ENCODE data around the gene NCOR1. TPM values are rescaled to one million over a fixed set of nuclear protein-coding genes. Genes with fewer than 3 reads are reported as not detected.
A peak's percentile ranks its signal among the peaks of the same experiment; 100 is the strongest.
"Not testable (repeated sequence)": the region's sequence is repeated elsewhere in the genome, so short reads cannot be mapped to it uniquely, and the experiment has no call there.

The NCOR1 gene
- total and polyA plus RNA-seq, 2 experiments from 2014 or later: 102 to 132 TPM

- Histone ChIP-seq H3K79me2 (replicated peaks; ENCODE audit: insufficient read depth) (peaks cover 79% of the 10 kb centered on the region), H3K4me3 (peak overlapping the region; percentile 88), H4K20me1 (replicated peaks; ENCODE audit: insufficient read depth) (peaks cover 20% of the 10 kb centered on the region), H3K4me2 (peak overlapping the region; percentile 84), H3K4me1 (ENCODE audit: insufficient read depth) (peaks cover 17% of the 10 kb centered on the region), H3K27ac (ENCODE audit: low read depth) (peak overlapping the region; percentile 97)
- not testable (repeated sequence) for H3K9me2 ChIP-seq (ENCODE audit: insufficient read depth); H3K36me3 Mint-ChIP-seq (ENCODE audit: low read depth); H3K36me3 ChIP-seq (ENCODE audit: insufficient read depth); H3K27me3 ChIP-seq (ENCODE audit: insufficient read depth); H3K27me3 Mint-ChIP-seq (ENCODE audit: insufficient read depth, low read depth, poor library complexity); H3F3A ChIP-seq (replicated peaks; ENCODE audit: low read depth); H2AFZ ChIP-seq; DNase-seq (ENCODE audit: low spot score); H3K9me3 Mint-ChIP-seq; ATAC-seq
- peaks cover 12% of the 10 kb centered on the region for H3K4me1 Mint-ChIP-seq
- H3K27ac Mint-ChIP-seq: peak overlapping the region; percentile 97
- H3K4me3 Mint-ChIP-seq: peak overlapping the region; percentile 96
These were observed 1.1 kb upstream of the NCOR1 start for GRCh38 chr17:16216341-16217001.

GRCh38 chr17:16215965-16216316 lies 607 bp upstream of the NCOR1 start:
- Mint-ChIP-seq H3K4me3 (peak overlapping the region; percentile 94), H3K9me3 (no peaks in the 10 kb centered on the region), H3K27me3 (ENCODE audit: insufficient read depth, low read depth, poor library complexity) (peaks cover 5% of the 10 kb centered on the region), H3K27ac (peak overlapping the region; percentile 94), H3K36me3 (ENCODE audit: low read depth) (no peaks in the 10 kb centered on the region), H3K4me1 (peaks cover 12% of the 10 kb centered on the region)
- ATAC-seq: peak; percentile 9; the same call in 2 of the 3 replicates
- no peaks in the 10 kb centered on the region for H3K36me3 ChIP-seq (ENCODE audit: insufficient read depth)
- peaks cover 80% of the 10 kb centered on the region for H3K79me2 ChIP-seq (replicated peaks; ENCODE audit: insufficient read depth)
- no peaks in the 10 kb centered on the region for H3K9me2 ChIP-seq (ENCODE audit: insufficient read depth)
- peak overlapping the region; percentile 84 for H3K4me2 ChIP-seq
- H3F3A ChIP-seq (replicated peaks; ENCODE audit: low read depth): peaks cover 9% of the 10 kb centered on the region; the same call in 1 of the 2 replicates
- DNase-seq (ENCODE audit: low spot score): peak; percentile 78
- peak overlapping the region; percentile 97 for H3K27ac ChIP-seq (ENCODE audit: low read depth)
- peaks cover 17% of the 10 kb centered on the region for H3K4me1 ChIP-seq (ENCODE audit: insufficient read depth)
- H4K20me1 ChIP-seq (replicated peaks; ENCODE audit: insufficient read depth): peaks cover 23% of the 10 kb centered on the region
- H3K27me3 ChIP-seq (ENCODE audit: insufficient read depth): no peaks in the 10 kb centered on the region
- no peak overlapping the region; the same call in none of the 2 replicates for H2AFZ ChIP-seq
- peak overlapping the region; percentile 88 for H3K4me3 ChIP-seq
- TF ChIP-seq ZNF114 (CRISPR knock-in tag; IDR thresholded peaks at IDR 0.05) (no peak), POLR2AphosphoS5 (IDR thresholded peaks at IDR 0.05; ENCODE audit: low read depth) (no peak), EZH2phosphoT487 (IDR thresholded peaks at IDR 0.05; ENCODE audit: unreplicated experiment) (no peak), JUNB (IDR thresholded peaks at IDR 0.05; ENCODE audit: unreplicated experiment) (no peak), ZNF462 (CRISPR knock-in tag; IDR thresholded peaks at IDR 0.05) (no peak)

Measured in GM23338 (cell line).